ENCODE data around the gene BICDL1. TPM values are rescaled to one million over a fixed set of nuclear protein-coding genes. Genes with fewer than 3 reads are reported as not detected.
"Not testable (repeated sequence)": the region's sequence is repeated elsewhere in the genome, so short reads cannot be mapped to it uniquely, and the experiment has no call there.

Gene BICDL1
- total RNA-seq, 1 experiment from 2014 or later = 13.5 TPM

DNA sequence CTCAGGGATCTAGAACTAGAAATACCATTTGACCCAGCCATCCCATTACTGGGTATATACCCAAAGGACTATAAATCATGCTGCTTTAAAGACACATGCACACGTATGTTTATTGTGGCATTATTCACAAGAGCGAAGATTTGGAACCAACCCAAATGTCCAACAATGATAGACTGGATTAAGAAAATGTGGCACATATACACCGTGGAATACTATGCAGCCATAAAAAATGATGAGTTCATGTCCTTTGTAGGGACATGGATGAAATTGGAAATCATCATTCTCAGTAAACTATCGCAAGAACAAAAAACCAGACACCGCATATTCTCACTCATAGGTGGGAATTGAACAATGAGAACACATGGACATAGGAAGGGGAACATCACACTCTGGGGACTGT, 56.3 kb downstream of the BICDL1 start:
- in situ Hi-C loops (cut with HindIII; ENCODE audit: low sequenced_read_pairs); DNase-seq (ENCODE audit: low spot score): not testable (repeated sequence)

DNA sequence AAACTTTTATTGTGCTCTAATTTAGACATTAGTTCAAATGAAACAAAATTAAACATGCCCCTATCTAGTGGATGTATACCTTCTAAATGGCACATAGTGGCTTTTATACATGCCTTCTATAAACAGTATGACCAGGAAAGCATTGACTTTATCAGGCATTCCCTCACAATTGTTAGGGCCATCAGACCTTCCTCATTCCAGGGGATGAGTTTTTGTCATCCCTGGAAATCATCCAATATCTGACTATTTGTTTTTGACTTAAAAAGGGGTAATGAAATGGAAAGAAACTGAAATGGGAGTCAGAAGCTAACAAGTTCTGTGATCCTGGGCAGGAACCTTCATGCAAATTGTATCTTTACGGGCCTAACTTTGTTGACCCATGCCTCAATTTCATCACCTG, 58.0 kb downstream of the BICDL1 start:
- in situ Hi-C loops (cut with HindIII; ENCODE audit: low sequenced_read_pairs) = no loop called here
- no peak for DNase-seq (ENCODE audit: low spot score)

GRCh38 chr12:120048263-120048662, 59.2 kb downstream of the BICDL1 start:
- in situ Hi-C loops (cut with HindIII; ENCODE audit: low sequenced_read_pairs) = no loop called here
- no peak for DNase-seq (ENCODE audit: low spot score)

DNA sequence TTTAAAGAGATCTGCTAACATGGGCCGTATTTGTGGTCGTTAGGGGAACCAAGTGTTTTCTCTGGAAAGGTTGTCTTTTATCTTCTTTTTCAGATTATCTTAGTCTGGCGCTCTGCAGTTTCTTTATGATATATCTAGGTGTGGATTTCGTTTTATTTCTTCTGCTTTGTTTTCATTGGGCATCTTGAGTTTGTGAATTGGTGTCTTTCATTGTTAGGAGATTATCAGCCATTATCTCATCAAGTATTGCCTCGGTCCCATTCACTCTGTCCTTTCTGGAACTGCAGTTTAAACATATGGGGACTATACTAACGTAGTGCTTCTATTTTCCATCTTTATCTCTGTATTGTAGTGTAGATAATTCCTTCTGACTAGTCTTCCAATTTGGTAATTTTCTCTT, 60.4 kb downstream of the BICDL1 start:
- in situ Hi-C loops (cut with HindIII; ENCODE audit: low sequenced_read_pairs) = no loop called here
- no peak for DNase-seq (ENCODE audit: low spot score)

GRCh38 chr12:120051535-120051934, 62.5 kb downstream of the BICDL1 start:
- DNase-seq (ENCODE audit: low spot score) = no peak
- in situ Hi-C loops (cut with HindIII; ENCODE audit: low sequenced_read_pairs) = no loop called here

- in situ Hi-C loops (cut with HindIII; ENCODE audit: low sequenced_read_pairs) = no loop called here
- DNase-seq (ENCODE audit: low spot score) = no peak
Observed at GRCh38 chr12:120054293-120054692, 65.3 kb downstream of the BICDL1 start.

GRCh38 chr12:120055231-120056000, 66.4 kb downstream of the BICDL1 start:
- in situ Hi-C loops (cut with HindIII; ENCODE audit: low sequenced_read_pairs) = no loop called here
- DNase-seq (ENCODE audit: low spot score) = no peak

- in situ Hi-C loops (cut with HindIII; ENCODE audit: low sequenced_read_pairs) = no loop called here
- no peak for DNase-seq (ENCODE audit: low spot score)
Observed at GRCh38 chr12:120056739-120057138, 67.7 kb downstream of the BICDL1 start.

GRCh38 chr12:120060196-120060595, 71.2 kb downstream of the BICDL1 start:
- in situ Hi-C loops (cut with HindIII; ENCODE audit: low sequenced_read_pairs) = no loop called here
- DNase-seq (ENCODE audit: low spot score) = no peak

DNA sequence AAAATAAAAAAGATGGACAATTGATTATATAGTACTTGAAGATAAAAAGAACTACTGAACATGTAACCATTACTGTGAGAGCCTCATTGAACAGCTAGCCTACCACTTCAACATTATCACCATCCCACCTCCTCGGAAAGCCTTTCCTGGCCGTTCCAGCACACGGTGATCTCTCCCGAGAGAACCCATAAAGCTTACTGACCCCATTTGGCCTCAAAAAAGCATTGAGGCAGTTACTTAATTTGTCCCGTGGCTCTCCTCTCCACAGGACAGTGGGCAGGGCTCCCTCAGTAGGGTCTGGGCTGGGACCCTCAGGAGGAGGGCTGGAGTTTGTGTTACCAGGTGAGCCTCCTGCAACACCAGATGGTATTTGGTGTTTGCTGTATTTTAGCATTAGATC, 71.7 kb downstream of the BICDL1 start:
- in situ Hi-C loops (cut with HindIII; ENCODE audit: low sequenced_read_pairs) = no loop called here
- no peak for DNase-seq (ENCODE audit: low spot score)

DNA sequence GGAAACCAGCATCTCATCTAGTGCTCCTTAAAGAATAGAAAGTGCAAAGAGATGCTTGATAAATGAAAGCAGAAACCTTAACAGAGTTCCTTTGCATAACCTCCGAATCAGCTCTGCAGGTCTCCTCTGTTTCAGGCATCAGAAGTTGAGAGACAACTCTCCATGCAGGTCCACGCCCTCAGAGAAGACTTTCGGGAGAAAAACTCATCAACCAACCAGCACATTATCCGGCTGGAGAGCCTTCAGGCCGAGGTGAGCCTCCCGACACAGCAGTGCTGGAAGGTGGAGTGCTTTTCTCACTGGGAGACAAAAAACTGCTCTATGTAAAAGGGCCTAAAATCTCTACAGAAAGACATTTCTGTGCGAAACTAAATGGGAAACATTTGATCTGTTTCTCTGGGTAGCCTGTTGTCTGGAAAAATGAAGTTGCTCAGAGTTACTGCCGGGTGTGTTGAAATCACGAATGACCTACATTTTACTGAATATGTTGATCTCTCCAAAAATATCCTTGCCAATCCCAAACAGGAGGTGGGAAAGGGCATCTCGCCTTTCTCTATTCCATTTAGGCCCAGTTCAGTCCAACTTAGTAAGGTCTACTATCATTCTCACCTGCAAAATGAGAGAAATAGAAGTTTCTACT, 72.7 kb downstream of the BICDL1 start:
- peak; percentile 57 for DNase-seq (ENCODE audit: low spot score)
- in situ Hi-C loops (cut with HindIII; ENCODE audit: low sequenced_read_pairs) = no loop called here

DNA sequence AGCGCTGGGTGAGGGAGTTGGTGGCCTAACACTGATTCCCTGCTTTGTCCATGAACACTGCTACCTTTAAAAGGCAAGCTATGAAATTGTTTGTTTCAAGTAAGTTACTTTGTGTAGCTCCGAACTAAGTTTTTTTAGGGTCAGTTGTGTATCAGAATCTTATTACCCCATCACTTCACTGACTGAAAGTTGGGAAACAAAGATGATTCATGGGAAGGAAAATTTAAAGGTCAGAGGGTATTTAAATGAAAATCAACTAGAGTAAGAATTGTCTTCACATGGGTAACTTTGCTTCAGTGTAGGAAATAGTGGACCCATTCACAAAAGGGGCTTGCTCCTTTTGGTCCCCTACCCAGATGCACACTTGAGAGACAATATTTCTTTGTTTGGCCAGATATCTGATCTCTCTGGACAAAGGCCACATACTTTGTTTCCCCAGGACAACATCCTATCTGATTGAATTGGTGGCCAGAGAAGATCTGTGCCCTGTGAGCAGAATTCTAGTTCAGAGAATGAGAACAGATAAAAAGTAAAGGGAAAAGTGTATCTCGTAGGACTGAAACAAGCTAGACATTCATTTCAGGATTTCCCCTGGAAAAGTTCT, 74.0 kb downstream of the BICDL1 start:
- no peak for DNase-seq (ENCODE audit: low spot score)
- in situ Hi-C loops (cut with HindIII; ENCODE audit: low sequenced_read_pairs) = no loop called here

GRCh38 chr12:120064054-120064940, 75.3 kb downstream of the BICDL1 start:
- no peak for DNase-seq (ENCODE audit: low spot score)
- in situ Hi-C loops (cut with HindIII; ENCODE audit: low sequenced_read_pairs) = no loop called here

DNA sequence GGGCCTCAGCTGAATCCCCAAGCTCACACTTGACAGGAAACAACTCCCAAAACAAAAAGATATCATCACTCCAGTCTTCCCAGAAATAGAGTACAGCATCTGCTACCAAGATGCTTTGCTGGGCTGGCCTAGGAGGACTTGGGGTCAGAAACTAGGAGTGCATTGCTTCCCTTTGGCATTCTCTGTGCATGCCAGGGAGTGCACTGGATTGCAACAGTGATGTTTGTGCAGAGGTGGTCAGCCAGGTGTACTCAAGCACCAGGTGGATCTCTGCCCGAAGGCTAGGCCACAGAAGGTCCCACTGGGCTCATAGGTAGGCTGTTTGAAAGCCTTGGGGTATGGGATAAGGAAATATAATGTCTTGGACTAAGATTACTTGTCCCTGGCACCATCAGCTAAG, 76.4 kb downstream of the BICDL1 start:
- no peak for DNase-seq (ENCODE audit: low spot score)
- in situ Hi-C loops (cut with HindIII; ENCODE audit: low sequenced_read_pairs) = no loop called here

DNA sequence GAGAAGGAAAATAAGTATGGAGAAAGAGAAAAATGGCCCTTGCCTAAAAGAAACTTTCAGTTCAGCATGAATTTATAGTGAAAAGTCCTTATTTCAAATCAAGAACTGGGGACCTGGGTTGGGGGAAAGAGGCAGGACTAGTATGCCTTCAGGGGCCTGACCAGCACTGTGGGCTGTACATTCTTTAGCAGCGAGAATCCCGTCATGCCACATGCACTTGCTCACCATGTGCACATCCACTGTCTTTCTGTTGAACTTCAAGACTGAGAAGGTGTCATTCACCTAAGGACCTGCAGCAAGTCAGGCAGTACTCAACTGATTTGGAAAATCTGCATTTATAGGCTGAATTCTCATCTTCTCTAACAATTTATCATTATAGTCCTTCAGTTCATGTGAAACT, 77.3 kb downstream of the BICDL1 start:
- in situ Hi-C loops (cut with HindIII; ENCODE audit: low sequenced_read_pairs) = no loop called here
- DNase-seq (ENCODE audit: low spot score) = no peak

DNA sequence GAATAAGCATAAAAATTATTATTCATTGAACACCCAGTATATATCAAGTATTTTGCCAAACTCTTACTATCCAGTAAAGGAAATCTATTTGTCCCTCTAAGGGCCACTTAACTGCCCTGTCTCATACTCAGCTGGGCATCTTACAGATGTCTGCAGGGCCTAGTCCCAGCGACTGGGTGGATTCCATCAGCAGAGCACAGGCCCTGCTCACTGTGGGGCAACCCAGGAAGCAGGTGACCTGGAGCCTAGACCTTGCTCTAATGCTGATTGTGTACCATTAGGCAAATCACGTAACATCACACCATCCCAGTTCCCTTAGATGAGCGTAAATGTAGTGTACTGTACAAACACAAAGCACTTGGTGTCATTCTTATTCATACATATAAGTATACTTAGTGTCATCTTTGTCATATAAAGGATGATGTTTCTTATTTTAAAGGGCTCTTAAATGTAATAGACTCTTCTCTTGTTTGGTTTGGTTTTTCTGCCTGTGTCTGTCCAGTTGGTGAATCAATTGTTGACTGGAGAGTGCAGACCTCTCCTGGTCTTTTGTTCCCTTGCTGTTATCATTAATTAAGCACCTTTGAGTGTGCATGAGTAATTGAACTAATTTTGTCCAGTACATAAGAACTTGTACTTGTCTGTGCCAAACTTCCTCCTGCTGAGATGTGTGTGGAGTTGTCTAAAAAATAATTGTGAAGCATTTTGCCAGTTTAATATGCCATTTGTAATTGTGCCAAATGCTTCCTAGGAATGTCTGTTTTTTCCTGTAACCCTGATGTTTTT, 78.2 kb downstream of the BICDL1 start:
- in situ Hi-C loops (cut with HindIII; ENCODE audit: low sequenced_read_pairs) = no loop called here

GRCh38 chr12:120067901-120068300, 78.9 kb downstream of the BICDL1 start:
- DNase-seq (ENCODE audit: low spot score) = no peak
- in situ Hi-C loops (cut with HindIII; ENCODE audit: low sequenced_read_pairs) = no loop called here

More for the DNA sequence above, 78.2 kb downstream of the BICDL1 start:
- peak; percentile 15 for DNase-seq (ENCODE audit: low spot score)

DNA sequence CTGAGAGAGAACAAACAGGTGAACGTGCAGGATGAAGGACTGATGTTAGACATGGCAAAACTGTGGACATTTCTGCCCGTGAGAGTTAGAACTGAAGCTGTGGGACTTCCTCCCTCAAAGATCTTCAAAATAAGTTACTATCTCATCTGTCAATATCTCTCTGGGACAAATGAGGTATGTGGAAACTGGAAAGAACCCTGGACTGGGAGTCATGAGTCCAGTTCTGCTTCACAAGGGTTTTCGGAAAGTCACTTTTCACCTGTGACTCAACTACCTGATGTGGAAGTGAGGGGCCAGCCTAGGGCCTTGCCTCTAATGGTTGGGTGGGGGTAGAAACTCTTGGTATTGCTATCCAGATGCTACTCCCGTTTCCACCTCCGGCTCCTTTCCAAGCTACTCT, 80.2 kb downstream of the BICDL1 start:
- in situ Hi-C loops (cut with HindIII; ENCODE audit: low sequenced_read_pairs) = no loop called here
- no peak for DNase-seq (ENCODE audit: low spot score)

DNA sequence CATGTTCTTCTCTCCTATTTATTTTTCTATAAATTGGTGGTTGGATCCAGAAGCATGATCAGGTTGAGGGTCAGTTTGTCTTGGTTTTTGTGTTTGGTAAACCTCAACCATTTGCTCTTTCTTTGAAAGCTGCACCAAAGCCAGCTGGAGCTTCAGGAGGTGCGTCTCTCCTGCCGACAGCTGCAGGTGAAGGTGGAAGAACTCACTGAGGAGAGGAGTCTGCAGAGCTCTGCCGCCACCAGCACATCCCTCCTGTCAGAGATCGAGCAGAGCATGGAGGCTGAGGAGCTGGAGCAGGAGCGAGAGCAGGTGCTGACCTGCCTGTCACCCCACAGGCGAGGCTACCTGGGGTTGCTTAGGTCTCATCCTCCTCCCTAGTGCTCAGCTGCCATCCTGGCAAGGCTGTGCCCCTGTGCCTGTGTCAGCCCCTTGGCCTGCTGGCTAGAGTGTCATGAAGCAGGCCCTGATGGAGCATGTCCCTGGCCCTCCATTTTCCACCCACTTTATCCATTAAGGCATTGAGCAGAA, 82.5 kb downstream of the BICDL1 start:
- DNase-seq (ENCODE audit: low spot score) = no peak
- in situ Hi-C loops (cut with HindIII; ENCODE audit: low sequenced_read_pairs) = no loop called here

Data from G401 (cell line).